ELF-1 (cell line): ENCODE data around the gene DPP10.
A peak's percentile ranks its signal among the peaks of the same experiment; 100 is the strongest.

Experiments
- DNase-seq: peaks from one replicate; pipeline ENCODE4 v3.0.0-alpha.2; 2016; ENCODE audit warnings: low read depth, low spot score

Gene DPP10

DNA sequence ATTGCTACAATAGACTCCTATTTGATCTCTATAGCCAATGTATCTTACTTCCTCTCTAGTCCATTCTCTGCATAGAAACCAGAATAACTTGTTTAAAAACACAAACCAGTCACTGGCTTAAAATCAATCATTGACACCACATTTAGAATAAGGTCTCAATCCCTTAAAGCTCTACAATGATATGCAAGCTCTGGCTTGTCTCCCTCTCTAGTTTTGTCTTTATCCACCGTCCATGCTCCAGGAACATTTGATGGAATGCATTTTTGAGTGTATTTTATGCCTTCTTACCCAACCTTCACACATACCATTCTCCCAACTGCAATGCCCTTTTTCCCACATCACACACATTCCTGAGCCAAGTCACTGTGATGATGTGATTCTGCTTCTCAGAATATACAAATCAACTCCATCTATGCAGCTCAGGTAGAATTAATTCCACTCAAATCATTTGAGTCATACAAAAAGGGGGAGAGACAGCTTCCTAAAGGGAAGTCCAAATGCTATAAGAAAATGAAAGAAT, 1107.2 kb downstream of the DPP10 start:
- DNase-seq, result no peak

DNA sequence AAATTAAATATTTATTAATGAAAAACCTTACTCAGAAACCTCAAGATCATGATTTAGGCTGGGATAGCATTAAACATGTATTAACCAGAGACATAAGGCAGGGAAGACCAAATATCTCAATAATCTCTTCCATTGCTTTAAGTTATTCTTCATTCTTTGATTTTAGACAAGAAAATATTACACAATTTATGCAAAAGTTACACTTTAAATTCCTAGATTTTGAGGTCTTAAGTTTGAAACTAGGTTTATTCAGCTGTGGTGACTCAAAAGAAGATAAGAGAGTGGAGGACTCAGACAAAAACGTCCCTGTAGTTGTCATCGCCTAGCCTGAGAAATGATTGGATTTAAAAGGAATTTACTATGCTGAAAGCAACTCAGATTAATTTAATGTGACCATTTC, 1110.3 kb downstream of the DPP10 start:
- no peak for DNase-seq

DNA sequence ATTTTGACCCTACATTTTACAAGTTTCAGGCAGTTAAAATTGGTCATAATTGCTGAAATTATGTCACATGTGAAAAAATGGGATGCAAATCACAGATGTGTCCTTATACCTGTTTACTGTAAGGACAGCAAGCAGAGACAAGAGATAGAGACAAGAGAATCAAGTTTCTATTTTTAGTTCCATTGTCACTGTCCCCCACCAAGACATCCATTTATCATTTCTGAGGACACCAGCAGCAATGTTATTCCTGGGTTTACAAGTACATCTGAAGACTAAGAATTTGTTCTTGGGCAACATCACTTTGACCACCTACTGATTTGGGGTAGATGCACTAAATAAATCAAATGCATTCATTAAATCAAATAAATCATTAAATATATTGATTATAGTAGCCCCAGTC, 1111.7 kb downstream of the DPP10 start:
- DNase-seq, result no peak

DNA sequence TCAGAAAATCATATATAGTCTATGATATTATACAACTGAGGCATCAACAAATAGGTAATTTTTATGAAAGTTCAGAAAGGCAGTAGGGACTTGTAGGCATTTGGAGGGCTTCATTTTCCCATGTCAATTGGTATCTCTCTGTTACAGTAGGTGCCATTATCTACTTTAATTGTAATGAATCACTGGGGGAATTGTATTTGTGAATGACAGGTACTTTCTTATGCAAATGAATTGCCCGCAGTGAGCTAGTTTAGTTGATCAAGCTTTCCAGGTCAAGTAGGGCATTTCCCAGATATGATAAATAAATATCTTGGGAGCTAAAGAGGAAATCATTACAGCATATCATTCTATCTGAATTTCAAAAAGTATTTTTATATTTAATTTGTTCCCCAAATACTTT, 1116.3 kb downstream of the DPP10 start:
- DNase-seq, result no peak

DNA sequence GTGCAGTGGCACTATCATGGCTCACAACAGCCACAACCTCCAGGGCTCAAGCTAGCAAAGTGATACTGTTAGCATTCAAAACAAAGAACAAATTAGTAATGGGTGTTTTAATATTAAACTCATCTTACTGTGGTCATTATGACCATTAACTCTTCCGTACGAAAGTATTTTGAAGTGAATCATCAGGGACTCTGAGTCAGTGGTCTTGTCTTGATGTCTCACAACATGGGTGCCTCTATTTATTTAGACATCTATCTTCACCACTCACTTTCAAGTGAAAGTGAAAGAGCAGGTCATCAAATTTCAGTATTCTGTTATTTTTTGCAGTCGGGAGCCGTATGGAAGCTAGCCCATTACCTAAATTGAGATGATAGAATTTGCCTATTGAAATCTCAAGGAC, 1118.2 kb downstream of the DPP10 start:
- DNase-seq, result no peak

GRCh38 chr2:115568643-115569042, 1126.2 kb downstream of the DPP10 start:
- DNase-seq, result no peak

DNA sequence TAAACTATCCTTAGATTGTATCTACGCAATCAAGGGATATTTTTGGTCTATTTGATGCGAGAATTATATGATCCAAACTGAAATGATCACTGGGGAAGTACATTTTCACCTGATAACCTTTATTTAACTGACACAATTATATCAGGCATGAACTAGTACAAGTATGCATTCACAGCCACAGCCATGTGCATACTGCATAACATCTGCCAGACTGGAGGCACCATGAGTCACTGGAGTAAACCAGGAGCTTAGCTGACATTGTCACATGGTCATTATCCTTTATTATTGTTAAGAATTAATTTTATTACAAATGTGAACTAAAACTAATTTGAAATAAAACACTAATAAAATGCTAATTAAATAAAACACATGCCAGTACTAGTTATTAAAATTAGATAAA, 1127.1 kb downstream of the DPP10 start:
- no peak for DNase-seq

GRCh38 chr2:115572746-115573145, 1130.3 kb downstream of the DPP10 start:
- DNase-seq, result no peak

DNA sequence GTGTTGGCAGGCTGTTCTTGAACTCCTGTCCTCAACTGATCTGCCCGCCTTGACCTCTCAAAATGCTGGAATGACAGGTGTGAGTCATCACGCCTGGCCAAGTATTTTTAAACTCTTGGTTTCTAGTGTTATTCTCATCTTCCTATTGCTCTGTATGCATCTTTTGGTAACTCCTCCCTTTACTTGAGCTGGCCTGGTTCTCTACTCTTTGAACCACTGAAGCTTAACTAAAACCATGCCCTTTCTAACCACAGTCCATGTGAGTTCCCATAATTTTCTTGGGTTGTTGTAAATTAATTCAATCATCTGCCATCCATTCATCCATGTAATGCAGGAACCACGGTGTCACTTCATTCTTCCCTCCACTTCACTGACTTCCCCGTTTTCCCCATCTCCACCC, 1131.3 kb downstream of the DPP10 start:
- DNase-seq, result no peak

GRCh38 chr2:115574667-115575066, 1132.2 kb downstream of the DPP10 start:
- peak; percentile 59 for DNase-seq

GRCh38 chr2:115580784-115581183, 1138.3 kb downstream of the DPP10 start:
- DNase-seq, result no peak

- DNase-seq, result no peak
Measured at GRCh38 chr2:115584507-115584906, 1142.1 kb downstream of the DPP10 start.

GRCh38 chr2:115596659-115597375, 1154.4 kb downstream of the DPP10 start:
- peak; percentile 21 for DNase-seq

GRCh38 chr2:115603285-115603684, 1160.8 kb downstream of the DPP10 start:
- no peak for DNase-seq

DNA sequence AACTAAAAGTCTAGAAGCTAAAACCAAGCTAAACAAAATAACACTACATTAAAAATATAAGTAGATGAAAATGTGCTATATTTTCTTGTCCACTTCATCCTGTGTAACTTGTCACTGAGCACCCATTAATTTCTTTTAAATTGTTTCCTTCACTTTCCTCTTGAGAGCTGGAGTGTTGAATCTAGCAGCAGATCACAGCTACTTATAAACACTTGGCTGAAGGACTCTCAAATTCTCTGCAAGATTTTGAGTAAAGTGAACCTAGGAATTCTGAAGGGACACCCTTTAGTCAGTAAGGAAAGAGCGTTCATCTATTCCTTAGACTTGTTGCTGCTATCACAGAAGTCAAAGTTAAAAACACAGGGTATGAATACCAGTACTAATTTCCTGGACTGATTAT, 1163.9 kb downstream of the DPP10 start:
- no peak for DNase-seq

- no peak for DNase-seq
Measured at GRCh38 chr2:115609978-115610377, 1167.5 kb downstream of the DPP10 start.

DNA sequence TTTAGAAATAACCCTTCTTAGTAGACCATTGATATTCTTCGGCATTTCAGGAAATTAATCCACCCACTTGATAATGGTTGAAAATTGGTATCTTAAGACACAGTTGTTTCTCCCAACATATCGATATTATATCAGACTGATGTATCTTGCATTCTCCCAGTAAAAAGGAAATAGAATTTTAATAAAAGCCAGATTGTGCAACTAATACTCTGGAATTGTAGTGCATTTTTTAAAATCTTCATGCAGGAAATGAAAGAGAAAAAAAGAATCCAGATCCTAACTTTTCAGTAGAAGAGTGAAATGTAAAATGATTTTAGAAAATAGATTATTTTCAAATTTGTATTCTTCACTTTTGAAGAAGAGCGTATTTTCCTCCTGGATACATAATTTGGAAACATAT, 1168.4 kb downstream of the DPP10 start:
- DNase-seq, result no peak

- DNase-seq, result no peak
Measured at GRCh38 chr2:115624332-115624731, 1181.9 kb downstream of the DPP10 start.

DNA sequence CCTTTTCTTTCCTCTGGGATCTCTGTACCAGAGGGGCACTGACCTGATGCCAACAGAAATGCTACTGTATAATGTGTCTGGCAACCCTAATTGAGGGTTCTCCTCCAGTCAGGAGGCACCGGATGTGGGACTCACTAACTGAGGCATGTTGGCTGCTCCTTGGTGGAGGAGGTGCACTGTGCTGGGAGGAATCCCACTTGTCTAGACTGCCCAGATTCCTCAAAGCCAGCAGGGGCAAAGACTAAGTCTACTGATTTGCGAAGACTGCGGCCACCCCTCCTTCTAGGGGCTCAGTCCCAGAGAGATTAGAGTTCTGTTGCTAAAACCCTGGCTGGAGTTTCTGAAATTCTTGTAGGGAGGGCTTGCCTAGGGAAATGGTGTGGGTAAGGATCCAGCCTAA, 1192.1 kb downstream of the DPP10 start:
- peak; percentile 7 for DNase-seq

DNA sequence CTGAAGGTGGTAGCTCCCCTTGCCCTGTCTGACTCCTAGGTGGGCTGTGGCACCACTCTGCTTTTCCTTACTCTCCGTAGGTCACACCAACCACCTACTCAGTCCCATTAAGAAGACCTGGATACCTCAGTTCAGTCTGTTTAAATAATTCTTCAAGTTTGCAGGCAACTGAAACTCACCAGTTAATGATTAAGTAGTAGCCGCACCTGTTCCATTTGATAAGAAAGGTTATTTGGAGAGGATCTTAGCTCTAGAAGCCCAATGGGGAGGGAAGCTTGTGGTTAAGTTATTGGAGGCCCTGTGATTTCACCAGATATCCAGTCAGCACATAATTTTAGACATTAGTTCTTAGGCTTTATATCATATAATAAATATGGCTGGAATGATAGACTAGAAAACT, 1193.0 kb downstream of the DPP10 start:
- no peak for DNase-seq

DNA sequence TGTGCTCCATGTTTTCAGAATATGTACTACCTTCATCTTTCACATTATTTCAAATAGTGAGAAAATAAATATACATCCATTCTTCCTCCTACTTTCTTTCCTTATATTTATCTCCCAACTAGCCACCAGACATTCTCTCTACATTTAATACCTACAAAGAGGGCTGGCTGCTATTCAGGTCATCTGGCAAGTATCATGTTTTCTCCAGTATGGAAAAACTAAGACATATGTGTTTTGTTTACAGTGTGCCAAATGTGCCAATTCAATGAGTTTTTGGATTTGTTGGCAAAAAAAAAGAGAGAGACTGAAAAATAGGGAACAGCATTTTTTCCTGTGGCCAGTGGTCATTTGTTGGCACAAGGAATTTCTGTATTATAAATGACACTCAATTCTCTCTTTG, 1207.3 kb downstream of the DPP10 start:
- no peak for DNase-seq

DNA sequence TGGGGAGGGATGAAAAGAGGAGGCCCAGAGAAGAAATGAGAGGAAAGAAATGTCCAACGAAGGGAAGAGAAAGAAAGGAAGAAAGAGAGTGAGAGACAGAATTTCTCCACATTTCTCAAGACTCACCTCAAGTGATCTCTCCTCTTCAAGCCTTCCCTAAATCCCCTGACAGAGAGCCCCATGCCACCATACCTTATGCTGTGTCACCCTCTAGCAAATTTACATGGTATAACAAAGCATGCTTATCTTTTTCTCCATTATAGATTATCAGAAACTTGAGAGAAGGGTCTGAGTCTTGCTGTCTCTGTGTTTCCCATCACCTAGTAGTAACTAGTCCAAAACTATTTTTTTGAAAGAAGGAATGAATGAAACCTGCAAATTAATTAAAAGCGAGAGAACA, 1208.4 kb downstream of the DPP10 start:
- no peak for DNase-seq

GRCh38 chr2:115652652-115653051, 1210.2 kb downstream of the DPP10 start:
- no peak for DNase-seq

- no peak for DNase-seq
Measured at GRCh38 chr2:115654362-115654761, 1211.9 kb downstream of the DPP10 start.
